Adrenal gland (tissue), 12 donors: ENCODE data around the gene PIK3C2G. TPM values are rescaled to one million over a fixed set of nuclear protein-coding genes. Genes with fewer than 3 reads are reported as not detected.

Experiments used
- DNase-seq, 7 donors: peaks; one replicate each; pipeline ENCODE4 v3.0.0-alpha.2; 2019 to 2020
- H3K27ac ChIP-seq, 5 donors: fragments of 200-600 bp; sonication (generic) in 4 of 5; 1 replicate in 3 of 5; 2 replicates in 2 of 5; pipeline versions ENCODE4 v1.5.1 to v1.8.0; 2016 to 2020; ENCODE audit warnings: mild to moderate bottlenecking in 1 of 5
- H3K27me3 ChIP-seq: fragments of 200-600 bp; 2 replicates; pipeline ENCODE4 v1.8.0; 2021
- H3K36me3 ChIP-seq, 2 donors: fragments of 200-600 bp; replicated peaks in 1 of 2; 1 replicate in 1 of 2; 2 replicates in 1 of 2; pipeline versions ENCODE4 v1.5.1 to v1.8.0; 2018 to 2022
- H3K4me1 ChIP-seq, 2 donors: fragments of 200-600 bp; replicated peaks in 1 of 2; 1 replicate in 1 of 2; 2 replicates in 1 of 2; pipeline versions ENCODE4 v1.5.1 to v1.8.0; 2018 to 2021
- H3K4me3 ChIP-seq, 4 donors: fragments of 200-600 bp; sonication (generic) in 3 of 4; one replicate each; pipeline ENCODE4 v1.5.1; 2016 to 2018
- H3K9me3 ChIP-seq, 3 donors: fragments of 200-600 bp; sonication (generic) in 1 of 3; replicated peaks in 1 of 3; 1 replicate in 2 of 3; 2 replicates in 1 of 3; pipeline versions ENCODE4 v1.5.1 to v1.8.0; 2016 to 2021
- CTCF ChIP-seq, 6 experiments: fragments of 450-650 bp in 4 of 6; fragments of 200-600 bp in 2 of 6; sonication (generic) in 1 of 6; IDR thresholded peaks; 1 replicate in 5 of 6; 2 replicates in 1 of 6; pipeline versions ENCODE4 v1.5.1 to v1.8.0; 2016 to 2021; ENCODE audit warnings: antibody characterized with exemption in 6 of 6, mild to moderate bottlenecking in 2 of 6, moderate library complexity in 1 of 6
- POLR2A ChIP-seq, 2 donors: fragments of 450-650 bp; IDR thresholded peaks; one replicate each; pipeline ENCODE4 v1.6.1; 2017; ENCODE audit warnings: antibody characterized with exemption in 2 of 2, mild to moderate bottlenecking in 2 of 2, moderate library complexity in 1 of 2
- WGBS, 4 donors: extraction: QIAGEN DNeasy Blood & Tissue Kit in 2 of 4; methylation state at CpG; one replicate each; pipeline versions ENCODE4 v1.1.5 to v1.1.7; 2013 to 2017; 5-methylcytosine and 5-hydroxymethylcytosine counted together
- intact Hi-C, 2 donors: fragments of 100-400 bp; cut with DNase I; formaldehyde crosslinking; loops; one replicate each; pipeline versions ENCODE4 v1.14.1 to v1.15.0; 2022 to 2023
- polyA plus RNA-seq, 3 donors: library from polyadenylated mRNA; stranded (reverse); fragments of 200-250 nt in 2 of 3; fragments of 350-450 nt in 1 of 3; fragmentation: Illumina TruSeq in 1 of 3; extraction: RNeasy Lipid Tissue Mini Kit (QIAGEN cat#74804) in 1 of 3; gene quantifications; one replicate each; pipeline ENCODE4 v1.2.3, GENCODE V29; 2013 to 2014
- total RNA-seq, 9 donors: library from RNA; depleted of rRNA in 4 of 9; stranded (reverse); fragments of >200 nt in 4 of 9; fragments of 120-200 nt in 1 of 9; fragmentation: NEBNext Ultra II Directional in 1 of 9; extraction: Animal tissue kit (Norgen Biotek cat#: 25700) in 1 of 9; gene quantifications; one replicate each; pipeline versions ENCODE4 v1.1.0 to v1.2.4, GENCODE V29; 2013 to 2023
- donor health status: healthy with polysubstance abuse.
- donor health status: Bipolar disorder and iron deficiency.
- donor health status: DM: yes; HTN: yes; CAD: no.
- donor health status: DM: no; HTN: no; CAD: no.
- donor health status: DM: no; HTN: no; CAD: no.
- donor health status: DM: yes; HTN: yes; CAD: no.

The PIK3C2G gene
- total and polyA plus RNA-seq, 12 donors = 0.11 to 1.3 (median 0.54) TPM

DNA sequence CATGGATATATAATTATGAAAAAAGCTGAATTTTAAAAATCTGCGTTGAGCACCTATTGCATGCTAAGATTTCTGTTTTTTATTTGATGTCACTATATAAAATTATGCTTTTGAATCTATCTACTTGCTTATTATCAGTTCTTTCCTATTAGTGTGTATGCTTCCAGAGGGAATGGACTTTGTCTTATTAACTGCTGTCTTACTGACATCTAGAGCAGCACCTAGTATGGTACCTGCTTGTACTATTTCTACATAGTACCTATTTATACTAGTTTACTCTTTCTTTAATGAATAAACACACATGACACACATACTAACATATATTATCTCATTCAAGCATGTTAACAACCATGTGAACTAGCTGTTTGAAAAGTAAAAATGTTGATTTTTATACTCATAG lies 38.6 kb upstream of the PIK3C2G start:
- intact Hi-C loops = loop anchor here in 1 of 2 donors (5.0 kb wide), 1 partner anchor 80 kb away; no protein-coding TSS in a partner anchor
- no peak for DNase-seq
- 94 to 98% (median 97%) methylated on average over 1 of the region's 1 CpG for WGBS, 4 donors
- no peak overlapping the region for H3K27ac ChIP-seq
- H3K27me3 ChIP-seq = no peaks in the 10 kb centered on the region
- H3K4me3 ChIP-seq = no peak overlapping the region
- H3K36me3 ChIP-seq = no peaks in the 10 kb centered on the region
- no peaks in the 10 kb centered on the region for H3K4me1 ChIP-seq
- TF ChIP-seq CTCF (IDR thresholded peaks at IDR 0.05) (no peak), POLR2A (IDR thresholded peaks at IDR 0.05) (no peak)
- no peaks in the 10 kb centered on the region for H3K9me3 ChIP-seq

- TF ChIP-seq CTCF (IDR thresholded peaks at IDR 0.05) (peak; percentile 42 to 66 (median 60)), POLR2A (IDR thresholded peaks at IDR 0.05) (no peak)
- no peak overlapping the region for H3K27ac ChIP-seq
- intact Hi-C loops = loop anchor here in 1 of 2 donors (5.0 kb wide), 1 partner anchor 82 kb away; no protein-coding TSS in a partner anchor
- no peaks in the 10 kb centered on the region for H3K4me1 ChIP-seq
- H3K36me3 ChIP-seq = no peaks in the 10 kb centered on the region
- DNase-seq = no peak
- H3K4me3 ChIP-seq = no peak overlapping the region
- no peaks in the 10 kb centered on the region for H3K27me3 ChIP-seq
- no peaks in the 10 kb centered on the region for H3K9me3 ChIP-seq
Observed at GRCh38 chr12:18224745-18225144, 36.6 kb upstream of the PIK3C2G start.

DNA sequence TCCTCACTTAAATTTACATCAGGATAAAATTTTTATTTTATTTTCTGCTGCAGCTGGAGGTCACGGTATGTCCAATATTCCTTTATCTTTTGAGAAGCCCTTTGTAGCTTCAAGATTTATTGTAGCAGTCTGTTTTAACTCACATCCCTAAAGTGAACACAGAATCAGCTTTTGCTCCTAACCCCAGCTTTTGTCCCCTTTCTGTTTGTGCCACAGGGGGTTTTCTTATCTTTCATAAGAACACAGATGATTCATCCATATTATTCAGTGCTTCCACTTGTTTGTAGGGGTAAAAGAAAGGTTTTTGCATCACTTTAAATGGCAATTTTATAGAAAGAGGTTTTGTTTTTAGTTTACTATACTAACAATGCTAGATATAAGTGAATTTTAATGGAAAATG lies 21.8 kb upstream of the PIK3C2G start:
- no peak for DNase-seq
- H3K4me3 ChIP-seq = no peak overlapping the region
- H3K27ac ChIP-seq = no peak overlapping the region
- no peaks in the 10 kb centered on the region for H3K27me3 ChIP-seq
- 39 to 57% (median 53%) methylated on average over 1 of the region's 1 CpG for whole genome bisulfite sequencing, 4 donors
- TF ChIP-seq CTCF (IDR thresholded peaks at IDR 0.05) = no peak
- TF ChIP-seq POLR2A (IDR thresholded peaks at IDR 0.05) = no peak
- intact Hi-C loops = no loop called here
- H3K9me3 ChIP-seq = peaks cover 0 to 4% (median 0%) of the 10 kb centered on the region in 3 donors
- no peaks in the 10 kb centered on the region for H3K36me3 ChIP-seq
- peaks cover 4 to 6% of the 10 kb centered on the region in 2 donors for H3K4me1 ChIP-seq

DNA sequence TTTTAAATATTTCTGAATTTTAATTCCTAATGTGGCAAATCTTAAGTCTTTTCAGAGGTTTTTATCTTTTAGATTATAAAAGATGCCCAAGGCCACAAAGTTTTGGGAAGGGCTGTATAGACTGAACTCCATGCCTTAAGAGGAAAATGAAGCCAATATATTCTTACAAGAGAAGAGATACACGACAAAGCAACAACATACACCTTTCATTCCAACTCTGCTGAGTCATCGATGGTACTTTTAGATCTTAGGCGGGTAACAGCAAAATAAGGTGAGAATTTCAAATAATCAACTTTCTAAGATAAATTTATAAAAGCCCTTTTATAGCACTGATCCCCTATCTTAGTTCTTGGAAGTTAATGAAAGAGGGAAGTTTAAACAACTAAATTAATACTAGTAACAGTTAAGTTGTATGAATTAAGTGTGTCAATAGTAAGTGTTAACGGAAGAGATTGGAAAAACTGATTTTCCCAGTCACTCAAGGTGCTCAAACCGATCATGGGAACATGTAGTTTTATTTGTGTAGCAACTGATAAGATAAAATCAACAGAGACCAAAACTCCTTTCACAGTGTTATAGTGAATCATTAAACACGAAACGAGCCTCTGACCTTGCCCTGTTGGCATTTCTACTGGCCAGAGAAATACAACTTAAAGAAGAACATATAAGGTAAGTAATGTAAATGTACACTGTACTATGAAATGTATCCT lies 18.8 kb upstream of the PIK3C2G start:
- Histone ChIP-seq H3K27me3 (no peaks in the 10 kb centered on the region), H3K9me3 (no peaks in the 10 kb centered on the region), H3K4me3 (no peak overlapping the region), H3K36me3 (no peaks in the 10 kb centered on the region), H3K4me1 (peaks cover 4 to 6% of the 10 kb centered on the region in 2 donors), H3K27ac (no peak overlapping the region)
- TF ChIP-seq CTCF (IDR thresholded peaks at IDR 0.05) = no peak
- TF ChIP-seq POLR2A (IDR thresholded peaks at IDR 0.05) = no peak
- intact Hi-C loops = no loop called here
- DNase-seq = no peak
- 56 to 67% (median 62%) methylated on average over 7 of the region's 7 CpGs for WGBS, 4 donors
